GM15510 (cell line): ENCODE results near the gene SMARCD3.

Experiments
- POLR2A ChIP-seq: IDR thresholded peaks from 3 replicates; pipeline ENCODE4 v1.6.1; 2011; ENCODE audit warnings: borderline replicate concordance; ENCODE audit not compliant: insufficient read length; ENCODE audit errors: extremely low read depth

The SMARCD3 gene

GRCh38 chr7:151246102-151246850 lies 2.2 kb downstream of the SMARCD3 start:
- no peak for TF ChIP-seq POLR2A

- TF ChIP-seq POLR2A: no peak
Measured at GRCh38 chr7:151245360-151246101, 3.0 kb downstream of the SMARCD3 start.

GRCh38 chr7:151244841-151245346 lies 3.6 kb downstream of the SMARCD3 start:
- no peak for TF ChIP-seq POLR2A

- no peak for TF ChIP-seq POLR2A
Measured at GRCh38 chr7:151244196-151244840, 4.2 kb downstream of the SMARCD3 start.

- TF ChIP-seq POLR2A: no peak
Measured at GRCh38 chr7:151243408-151244195, 4.9 kb downstream of the SMARCD3 start.

GRCh38 chr7:151243045-151243349 lies 5.5 kb downstream of the SMARCD3 start:
- no peak for TF ChIP-seq POLR2A

- no peak for TF ChIP-seq POLR2A
Measured at GRCh38 chr7:151242159-151243044, 6.1 kb downstream of the SMARCD3 start.

- no peak for TF ChIP-seq POLR2A
Measured at GRCh38 chr7:151241755-151242096, 6.8 kb downstream of the SMARCD3 start.

GRCh38 chr7:151240942-151241754 lies 7.3 kb downstream of the SMARCD3 start:
- no peak for TF ChIP-seq POLR2A

GRCh38 chr7:151240536-151240935 lies 8.0 kb downstream of the SMARCD3 start:
- no peak for TF ChIP-seq POLR2A

- no peak for TF ChIP-seq POLR2A
Measured at GRCh38 chr7:151239837-151240459, 8.5 kb downstream of the SMARCD3 start.

GRCh38 chr7:151238924-151239836 lies 9.3 kb downstream of the SMARCD3 start:
- TF ChIP-seq POLR2A: no peak

- TF ChIP-seq POLR2A: no peak
Measured at GRCh38 chr7:151238190-151238810, 10.2 kb downstream of the SMARCD3 start.
